Neural cell (in vitro differentiated cells): ENCODE results near the gene TAF1C.
A peak's percentile ranks its signal among the peaks of the same experiment; 100 is the strongest.

Source experiments
- CTCF ChIP-seq: fragments of 450-650 bp; IDR thresholded peaks from 2 replicates; pipeline ENCODE4 v1.5.1; 2014; ENCODE audit warnings: antibody characterized with exemption, mild to moderate bottlenecking, moderate library complexity; ENCODE audit not compliant: poor library complexity, severe bottlenecking
- REST ChIP-seq: IDR thresholded peaks from 2 replicates; pipeline ENCODE4 v1.6.1; 2012; ENCODE audit warnings: borderline replicate concordance

DNA sequence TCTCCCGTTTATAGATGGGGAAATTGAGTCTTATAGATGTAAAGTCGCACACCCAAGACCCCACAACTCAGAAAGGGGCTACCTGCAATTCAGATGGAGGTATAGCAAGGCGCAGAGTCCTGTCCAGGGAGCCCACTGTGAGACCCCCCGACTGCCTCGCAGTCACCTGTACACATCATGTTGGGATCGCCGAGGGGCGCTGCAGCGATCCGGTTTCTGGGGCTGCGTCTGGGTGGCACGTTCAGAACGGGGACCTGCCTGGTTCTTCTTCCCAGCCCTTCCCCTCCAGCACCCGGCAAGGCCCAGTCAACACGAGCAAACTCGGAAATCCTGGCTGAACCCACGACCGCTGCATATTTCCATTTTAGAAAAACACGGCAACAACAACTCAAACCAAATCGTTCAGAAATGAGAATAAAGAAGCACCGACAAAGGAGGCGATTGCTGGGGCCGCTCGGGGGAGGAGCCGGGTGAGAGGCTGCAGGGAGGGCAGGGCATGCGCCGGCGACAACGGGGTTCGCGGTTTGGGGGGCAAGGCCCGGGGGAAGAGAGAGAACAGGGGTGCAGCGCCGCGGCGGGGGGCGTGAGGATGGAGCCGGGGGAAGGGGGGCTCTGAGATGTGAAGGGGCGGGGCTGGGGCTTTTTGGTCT lies 42.5 kb downstream of the TAF1C start:
- peak; percentile 68 for TF ChIP-seq CTCF
- TF ChIP-seq REST = peak; percentile 48
